ENCODE data around the gene TIPRL.

DNA sequence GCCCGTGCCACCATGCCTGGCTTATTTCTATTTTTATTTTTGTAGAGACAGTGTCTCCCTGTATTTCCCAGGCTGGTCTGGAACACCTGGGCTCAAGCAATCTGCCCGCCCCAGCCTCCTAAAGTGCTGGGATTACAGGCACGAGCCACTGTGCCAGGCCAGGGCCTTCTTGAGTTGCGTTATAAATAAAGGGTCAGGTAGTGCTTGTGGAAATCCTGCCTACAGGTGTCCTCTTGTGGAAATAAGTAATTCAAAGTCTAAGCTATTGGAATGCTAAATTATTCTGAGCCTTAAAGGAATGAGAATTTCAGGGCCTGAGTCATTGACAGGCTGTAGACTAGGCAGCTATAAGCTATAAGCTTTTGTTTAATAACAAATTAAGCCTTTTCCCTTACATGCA lies 38.9 kb downstream of the TIPRL start:
- TF ChIP-seq CTCF (conservative IDR thresholded peaks at IDR 0.05; ENCODE audit: low read length) (no peak), EZH2phosphoT487 (IDR thresholded peaks at IDR 0.05; ENCODE audit: borderline replicate concordance, low read depth, low read length) (no peak)

Measured in OCI-LY7 (cell line).